AG04449 (cell line): ENCODE measurements around the gene SMYD3.

Source experiments
- CTCF ChIA-PET: fragments of 350-600 bp; formaldehyde crosslinking; extraction: SDS; loops from one replicate; lab custom pipeline; 2021; ENCODE audit warnings: antibody characterized with exemption; lab: Yijun Ruan, JAX
- POLR2A ChIA-PET: fragments of 400-600, 350-600 bp; formaldehyde crosslinking; extraction: SDS; loops from one replicate; lab custom pipeline; 2020; ENCODE audit warnings: antibody characterized with exemption, inconsistent platforms; lab: Yijun Ruan, JAX
- DNase-seq: peaks from one replicate; pipeline ENCODE4 v3.0.0-alpha.2; 2010; ENCODE audit warnings: low read depth, low spot score
- H3K4me3 ChIP-seq: 2 replicates; pipeline ENCODE4 v1.5.1; 2011; ENCODE audit warnings: low read depth, mild to moderate bottlenecking, control low read depth, low read length
- TF ChIP-seq, protein P1 (sequence below): IDR thresholded peaks from one replicate; pipeline ENCODE4 v1.5.1; 2011; ENCODE audit warnings: mild to moderate bottlenecking, moderate library complexity, low read length, control low read depth, inconsistent platforms; ENCODE audit not compliant: insufficient read depth; ENCODE audit errors: missing control alignments

Gene SMYD3

DNA sequence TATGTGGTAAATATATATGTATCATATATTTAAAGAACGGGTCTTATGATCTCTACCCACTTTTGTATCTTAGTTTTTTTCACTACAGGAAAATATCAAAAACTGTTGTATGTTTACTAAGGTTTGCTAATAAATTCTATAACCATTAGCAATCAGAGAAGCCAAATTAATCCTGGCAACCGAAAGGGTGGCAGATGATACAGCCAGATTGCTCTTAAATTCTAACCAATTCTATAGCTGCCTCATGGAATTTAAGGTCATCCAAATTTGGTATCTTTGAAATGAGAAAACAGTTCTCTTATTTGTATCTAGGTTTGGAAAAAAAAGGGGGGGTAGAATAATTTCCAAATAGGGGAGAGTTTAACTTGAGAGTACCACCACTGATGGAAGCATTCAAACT, 591.2 kb downstream of the SMYD3 start:
- ChIA-PET CTCF (no interaction called here), POLR2A (no interaction called here)
- DNase-seq: no peak
- H3K4me3 ChIP-seq: no peak overlapping the region
- TF ChIP-seq, protein P1, sequence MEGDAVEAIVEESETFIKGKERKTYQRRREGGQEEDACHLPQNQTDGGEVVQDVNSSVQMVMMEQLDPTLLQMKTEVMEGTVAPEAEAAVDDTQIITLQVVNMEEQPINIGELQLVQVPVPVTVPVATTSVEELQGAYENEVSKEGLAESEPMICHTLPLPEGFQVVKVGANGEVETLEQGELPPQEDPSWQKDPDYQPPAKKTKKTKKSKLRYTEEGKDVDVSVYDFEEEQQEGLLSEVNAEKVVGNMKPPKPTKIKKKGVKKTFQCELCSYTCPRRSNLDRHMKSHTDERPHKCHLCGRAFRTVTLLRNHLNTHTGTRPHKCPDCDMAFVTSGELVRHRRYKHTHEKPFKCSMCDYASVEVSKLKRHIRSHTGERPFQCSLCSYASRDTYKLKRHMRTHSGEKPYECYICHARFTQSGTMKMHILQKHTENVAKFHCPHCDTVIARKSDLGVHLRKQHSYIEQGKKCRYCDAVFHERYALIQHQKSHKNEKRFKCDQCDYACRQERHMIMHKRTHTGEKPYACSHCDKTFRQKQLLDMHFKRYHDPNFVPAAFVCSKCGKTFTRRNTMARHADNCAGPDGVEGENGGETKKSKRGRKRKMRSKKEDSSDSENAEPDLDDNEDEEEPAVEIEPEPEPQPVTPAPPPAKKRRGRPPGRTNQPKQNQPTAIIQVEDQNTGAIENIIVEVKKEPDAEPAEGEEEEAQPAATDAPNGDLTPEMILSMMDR: no peak

DNA sequence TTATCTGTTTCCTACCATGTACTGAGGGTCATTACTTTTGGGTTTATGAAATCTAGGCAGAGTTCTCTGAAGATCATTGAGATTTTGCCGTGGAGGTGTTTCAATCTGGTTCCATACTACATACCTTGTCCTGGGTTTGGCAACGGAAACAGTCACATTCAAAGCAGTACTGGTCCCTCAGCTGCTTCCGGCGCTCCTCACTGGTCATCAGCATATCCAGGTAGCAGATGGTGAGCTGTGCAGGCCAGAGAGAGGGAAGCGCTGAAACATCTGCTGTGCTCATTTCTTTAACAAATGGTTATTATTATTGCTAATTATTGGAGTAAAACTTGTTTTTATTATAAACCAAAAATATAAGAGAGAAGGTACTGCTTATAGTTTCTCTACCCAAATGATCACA, 591.7 kb downstream of the SMYD3 start:
- TF ChIP-seq, protein P1: no peak
- POLR2A ChIA-PET: no interaction called here

DNA sequence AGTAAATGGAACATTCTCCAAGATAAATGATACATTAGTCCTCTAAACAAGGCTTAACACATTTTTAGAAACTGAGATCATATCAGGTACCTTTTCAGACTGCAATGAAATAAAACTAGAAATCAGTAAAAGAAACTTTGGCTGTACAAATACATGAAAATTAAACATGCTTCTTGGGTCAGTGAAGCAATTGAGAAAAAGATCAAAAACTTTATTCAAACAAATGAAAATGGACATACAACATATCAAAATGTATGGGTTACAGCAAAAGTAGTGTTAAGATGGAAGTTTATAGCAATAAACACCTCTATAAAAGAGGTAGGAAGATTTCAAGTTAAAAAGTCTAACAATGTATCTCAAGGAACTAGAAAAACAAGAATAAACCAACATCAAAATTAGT, 598.5 kb downstream of the SMYD3 start:
- CTCF ChIA-PET: no interaction called here
- POLR2A ChIA-PET: no interaction called here
- H3K4me3 ChIP-seq: no peak overlapping the region
- DNase-seq: no peak
- TF ChIP-seq, protein P1: no peak

More for the DNA sequence above, 591.7 kb downstream of the SMYD3 start:
- CTCF ChIA-PET: no interaction called here
- H3K4me3 ChIP-seq: no peak overlapping the region
- DNase-seq: no peak

DNA sequence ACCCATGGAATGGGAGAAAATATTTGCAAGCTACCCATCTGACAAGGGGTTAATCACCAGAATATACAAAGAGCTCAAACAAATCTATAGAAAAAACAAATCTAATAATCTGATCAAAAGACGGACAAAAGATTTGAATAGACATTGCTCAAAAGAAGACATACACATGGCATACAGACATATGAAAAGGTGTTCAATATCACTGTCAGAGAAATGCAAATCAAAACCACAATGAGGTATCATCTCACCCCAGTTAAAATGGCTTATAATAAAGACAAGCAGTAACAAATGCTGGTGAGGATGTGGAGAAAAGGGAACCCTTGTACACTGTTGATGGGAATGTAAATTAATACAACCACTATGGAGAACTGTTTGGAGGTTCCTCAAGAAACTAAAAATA, 600.9 kb downstream of the SMYD3 start:
- CTCF ChIA-PET: no interaction called here
- H3K4me3 ChIP-seq: no peak overlapping the region
- POLR2A ChIA-PET: no interaction called here
- no peak for DNase-seq
- TF ChIP-seq, protein P1: no peak

DNA sequence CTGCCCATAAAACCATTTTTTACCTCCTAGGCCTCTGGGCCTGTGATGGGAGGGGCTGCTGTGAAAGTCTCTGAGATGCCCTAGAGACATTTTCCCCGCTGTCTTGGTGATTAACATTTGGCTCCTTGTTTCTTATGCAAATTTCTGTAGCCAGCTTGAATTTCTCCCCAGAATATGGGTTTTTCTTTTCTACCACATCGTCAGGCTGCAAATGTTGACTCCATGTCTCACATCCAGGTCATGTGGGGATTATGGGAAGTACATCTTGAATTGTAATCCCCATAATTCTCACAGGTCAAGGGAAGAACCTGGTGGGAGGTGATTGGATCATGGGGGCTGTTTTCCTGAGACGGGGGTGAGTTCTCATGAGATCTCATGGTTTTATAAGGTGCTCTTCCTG, 603.2 kb downstream of the SMYD3 start:
- TF ChIP-seq, protein P1: no peak
- H3K4me3 ChIP-seq: no peak overlapping the region
- DNase-seq: no peak
- ChIA-PET CTCF (no interaction called here), POLR2A (no interaction called here)

DNA sequence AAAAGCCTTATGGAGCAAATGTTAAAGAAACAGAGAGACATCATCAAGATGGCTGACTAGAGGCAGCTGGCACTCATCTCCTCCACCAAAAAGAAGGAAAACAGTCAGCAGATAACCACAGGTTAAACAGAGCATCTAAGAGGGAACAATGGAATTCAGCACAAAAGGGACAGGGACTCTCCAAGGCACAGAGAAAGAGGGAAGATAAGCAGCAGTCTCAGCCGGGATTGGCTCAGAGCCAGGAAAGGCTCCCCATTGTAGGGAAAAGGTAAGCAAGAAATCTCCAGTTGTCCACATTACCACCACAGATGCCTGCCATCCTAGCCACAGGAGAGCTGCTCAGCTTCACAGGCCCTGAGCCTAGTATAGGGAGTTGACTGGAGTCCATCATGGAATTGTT, 605.5 kb downstream of the SMYD3 start:
- no peak overlapping the region for H3K4me3 ChIP-seq
- TF ChIP-seq, protein P1: no peak
- DNase-seq: no peak
- POLR2A ChIA-PET: no interaction called here
- CTCF ChIA-PET: interaction anchor here (1.0 kb wide), 1 partner anchor 9 kb away, joined by 3 read pairs; no protein-coding TSS in a partner anchor
